ENCODE measurements around the gene GRIA1.
"Not testable (repeated sequence)": the region's sequence is repeated elsewhere in the genome, so short reads cannot be mapped to it uniquely, and the experiment has no call there.

The GRIA1 gene

DNA sequence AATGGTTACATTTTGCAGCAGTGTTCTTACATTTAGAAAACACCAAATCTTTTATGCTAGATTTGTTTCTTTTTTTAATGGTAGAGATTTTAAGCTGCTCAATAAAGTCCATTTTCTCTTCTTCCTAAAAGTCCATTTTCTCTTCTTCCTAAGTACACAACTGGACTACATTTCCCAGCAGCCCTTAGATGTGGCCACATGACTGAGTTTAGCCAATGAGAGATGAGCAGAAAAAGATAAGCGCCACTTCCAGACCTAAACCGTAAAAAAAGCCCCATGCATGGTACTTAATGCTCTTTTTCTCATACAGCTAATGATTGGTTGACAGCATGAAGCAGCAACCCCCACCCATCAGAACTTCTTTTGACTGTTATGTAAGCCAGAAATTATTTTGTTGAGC is 341.5 kb downstream of the GRIA1 start:
- H3K36me3 ChIP-seq (replicated peaks; ENCODE audit: insufficient read depth, low read length) = no peaks in the 10 kb centered on the region
- H2AFZ ChIP-seq (ENCODE audit: low read length) = peak overlapping the region; percentile 33; the same call in 1 of the 2 replicates
- TF ChIP-seq EZH2 (optimal IDR thresholded peaks at IDR 0.05; ENCODE audit: low read depth, low read length) (no peak), EZH2phosphoT487 (IDR thresholded peaks at IDR 0.05; ENCODE audit: low read length) (no peak)
- TF ChIP-seq, protein P1, sequence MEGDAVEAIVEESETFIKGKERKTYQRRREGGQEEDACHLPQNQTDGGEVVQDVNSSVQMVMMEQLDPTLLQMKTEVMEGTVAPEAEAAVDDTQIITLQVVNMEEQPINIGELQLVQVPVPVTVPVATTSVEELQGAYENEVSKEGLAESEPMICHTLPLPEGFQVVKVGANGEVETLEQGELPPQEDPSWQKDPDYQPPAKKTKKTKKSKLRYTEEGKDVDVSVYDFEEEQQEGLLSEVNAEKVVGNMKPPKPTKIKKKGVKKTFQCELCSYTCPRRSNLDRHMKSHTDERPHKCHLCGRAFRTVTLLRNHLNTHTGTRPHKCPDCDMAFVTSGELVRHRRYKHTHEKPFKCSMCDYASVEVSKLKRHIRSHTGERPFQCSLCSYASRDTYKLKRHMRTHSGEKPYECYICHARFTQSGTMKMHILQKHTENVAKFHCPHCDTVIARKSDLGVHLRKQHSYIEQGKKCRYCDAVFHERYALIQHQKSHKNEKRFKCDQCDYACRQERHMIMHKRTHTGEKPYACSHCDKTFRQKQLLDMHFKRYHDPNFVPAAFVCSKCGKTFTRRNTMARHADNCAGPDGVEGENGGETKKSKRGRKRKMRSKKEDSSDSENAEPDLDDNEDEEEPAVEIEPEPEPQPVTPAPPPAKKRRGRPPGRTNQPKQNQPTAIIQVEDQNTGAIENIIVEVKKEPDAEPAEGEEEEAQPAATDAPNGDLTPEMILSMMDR (IDR thresholded peaks at IDR 0.05; ENCODE audit: low read length) = no peak
- H3K4me3 ChIP-seq (ENCODE audit: low read length) = no peak overlapping the region
- no peaks in the 10 kb centered on the region for H3K27me3 ChIP-seq (replicated peaks; ENCODE audit: insufficient read depth, low read length)
- H3K9me3 ChIP-seq (replicated peaks; ENCODE audit: insufficient read depth, low read length) = no peaks in the 10 kb centered on the region
- H3K9me2 ChIP-seq (replicated peaks; ENCODE audit: insufficient read depth, low read length) = no peaks in the 10 kb centered on the region
- H3K4me2 ChIP-seq (ENCODE audit: low read depth, low read length) = 0 out of 2 replicates have a peak overlapping the region, but pooled peaks have one; percentile 10
- no peak overlapping the region for H3K27ac ChIP-seq (ENCODE audit: low read length)
- H3F3A ChIP-seq (ENCODE audit: insufficient read depth, low read length) = no peaks in the 10 kb centered on the region
- no peaks in the 10 kb centered on the region for H4K20me1 ChIP-seq (ENCODE audit: insufficient read depth, low read length)
- H3K79me2 ChIP-seq (ENCODE audit: low read length) = no peaks in the 10 kb centered on the region
- DNase-seq = peak; percentile 50
- no peaks in the 10 kb centered on the region for H3K4me1 ChIP-seq (ENCODE audit: low read length)
- no peak overlapping the region for H3K9ac ChIP-seq (ENCODE audit: low read length)

DNA sequence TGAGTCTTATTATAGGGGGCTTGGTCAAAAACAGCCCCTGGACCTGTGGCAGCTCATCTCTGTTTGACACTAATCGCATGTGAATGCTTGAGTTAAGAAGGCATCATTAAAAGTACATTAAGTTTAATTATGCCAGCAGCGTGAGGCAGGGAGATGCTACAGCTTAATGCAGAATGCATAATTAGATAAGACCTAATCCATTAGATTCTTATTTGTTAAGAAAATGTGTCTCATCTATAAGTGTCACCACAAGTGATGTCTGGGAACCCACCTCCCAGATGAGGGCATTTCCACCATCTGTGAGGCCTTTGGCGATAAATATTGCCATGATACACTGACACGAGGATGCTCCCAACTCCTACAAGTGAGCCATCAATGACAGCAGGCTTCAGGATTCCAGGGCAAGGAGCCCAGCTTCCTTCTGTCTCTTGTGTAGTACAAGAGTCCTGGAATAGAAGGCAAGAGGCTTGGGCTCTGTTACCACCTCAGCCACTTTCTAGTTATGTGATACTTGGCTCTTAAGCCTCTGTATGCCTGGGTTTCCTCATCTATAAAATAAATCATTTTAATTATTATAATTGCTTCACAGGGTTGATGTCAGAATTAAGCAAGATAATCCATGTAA is 345.5 kb downstream of the GRIA1 start:
- no peaks in the 10 kb centered on the region for H3K36me3 ChIP-seq (replicated peaks; ENCODE audit: insufficient read depth, low read length)
- no peaks in the 10 kb centered on the region for H4K20me1 ChIP-seq (ENCODE audit: insufficient read depth, low read length)
- no peaks in the 10 kb centered on the region for H3F3A ChIP-seq (ENCODE audit: insufficient read depth, low read length)
- TF ChIP-seq EZH2 (optimal IDR thresholded peaks at IDR 0.05; ENCODE audit: low read depth, low read length) (no peak), EZH2phosphoT487 (IDR thresholded peaks at IDR 0.05; ENCODE audit: low read length) (no peak)
- TF ChIP-seq, protein P1 (IDR thresholded peaks at IDR 0.05; ENCODE audit: low read length) = no peak
- H3K79me2 ChIP-seq (ENCODE audit: low read length) = no peaks in the 10 kb centered on the region
- no peaks in the 10 kb centered on the region for H3K9me3 ChIP-seq (replicated peaks; ENCODE audit: insufficient read depth, low read length)
- H3K9me2 ChIP-seq (replicated peaks; ENCODE audit: insufficient read depth, low read length) = no peaks in the 10 kb centered on the region
- no peak overlapping the region for H3K27ac ChIP-seq (ENCODE audit: low read length)
- no peak overlapping the region for H3K4me2 ChIP-seq (ENCODE audit: low read depth, low read length)
- no peak overlapping the region for H2AFZ ChIP-seq (ENCODE audit: low read length)
- no peak overlapping the region for H3K9ac ChIP-seq (ENCODE audit: low read length)
- H3K27me3 ChIP-seq (replicated peaks; ENCODE audit: insufficient read depth, low read length) = no peaks in the 10 kb centered on the region
- H3K4me3 ChIP-seq (ENCODE audit: low read length) = no peak overlapping the region
- no peaks in the 10 kb centered on the region for H3K4me1 ChIP-seq (ENCODE audit: low read length)
- no peak for DNase-seq

DNA sequence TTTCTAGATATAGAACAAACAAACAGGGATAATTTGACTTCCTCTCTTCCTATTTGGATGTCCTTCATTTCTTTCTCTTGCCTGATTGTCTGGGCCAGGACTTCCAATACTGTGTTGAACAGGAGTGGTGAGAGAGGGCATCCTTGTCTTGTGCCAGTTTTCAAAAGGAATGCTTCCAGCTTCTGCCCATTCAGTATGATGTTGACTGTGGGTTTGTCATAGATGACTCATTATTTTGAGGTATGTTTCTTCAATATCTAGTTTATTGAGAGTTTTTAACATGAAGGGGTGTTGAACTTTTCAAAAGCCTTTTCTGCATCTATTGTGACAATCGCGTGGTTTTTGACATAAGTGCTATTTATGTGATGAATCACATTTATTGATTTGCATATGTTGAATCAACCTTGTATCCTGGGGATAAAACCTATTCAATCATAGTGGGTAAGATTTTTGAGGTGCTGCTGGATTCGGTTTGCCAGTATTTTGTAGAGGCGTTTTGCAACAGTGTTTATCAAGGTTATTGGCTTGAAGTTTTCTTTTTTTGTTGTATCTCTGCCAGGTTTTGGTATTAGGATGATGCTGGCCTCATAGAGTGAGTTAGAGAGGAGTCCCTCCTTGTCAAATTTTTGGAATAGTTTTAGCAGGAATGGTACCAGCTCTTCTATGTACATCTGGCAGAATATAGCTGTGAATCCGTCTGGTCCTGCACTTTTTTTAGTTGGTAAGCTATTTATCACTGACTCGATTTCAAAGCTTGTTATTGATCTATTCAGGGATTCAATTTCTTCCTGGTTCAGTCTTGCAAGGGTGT is 359.0 kb downstream of the GRIA1 start:
- not testable (repeated sequence) for H3K27me3 ChIP-seq (replicated peaks; ENCODE audit: insufficient read depth, low read length); H3K36me3 ChIP-seq (replicated peaks; ENCODE audit: insufficient read depth, low read length); H3K4me2 ChIP-seq (ENCODE audit: low read depth, low read length); H3K9ac ChIP-seq (ENCODE audit: low read length); H3K9me2 ChIP-seq (replicated peaks; ENCODE audit: insufficient read depth, low read length); H2AFZ ChIP-seq (ENCODE audit: low read length); H3K4me1 ChIP-seq (ENCODE audit: low read length); DNase-seq; H3K27ac ChIP-seq (ENCODE audit: low read length); H4K20me1 ChIP-seq (ENCODE audit: insufficient read depth, low read length); H3F3A ChIP-seq (ENCODE audit: insufficient read depth, low read length); H3K79me2 ChIP-seq (ENCODE audit: low read length); H3K4me3 ChIP-seq (ENCODE audit: low read length); H3K9me3 ChIP-seq (replicated peaks; ENCODE audit: insufficient read depth, low read length)

Data from MM.1S (cell line).